Astrocyte (in vitro differentiated cells and primary cell): Measurements from ENCODE around the gene SPEM3. TPM values are rescaled to one million over a fixed set of nuclear protein-coding genes. Genes with fewer than 3 reads are reported as not detected.

ENCODE experiments used
- DNase-seq: peaks from one replicate; pipeline ENCODE4 v3.0.0-alpha.2; 2010; ENCODE audit warnings: low read depth
- FAIRE-seq: peaks from 2 replicates; lab custom pipeline; 2011; peaks lifted over from hg19 to GRCh38; lab: Jason Lieb, UNC
- H2AFZ ChIP-seq: 2 replicates; pipeline ENCODE4 v1.6.0; 2012; ENCODE audit warnings: low read depth, low read length, inconsistent platforms
- H3K27ac ChIP-seq: 2 replicates; pipeline ENCODE4 v1.5.1; 2011; ENCODE audit warnings: low read depth, low read length, inconsistent platforms
- H3K27me3 ChIP-seq: 2 replicates; pipeline ENCODE4 v1.6.0; 2011; ENCODE audit warnings: low read length, inconsistent platforms; ENCODE audit not compliant: insufficient read depth
- H3K36me3 ChIP-seq: 2 replicates; pipeline ENCODE4 v1.5.1; 2011; ENCODE audit warnings: low read length, inconsistent platforms; ENCODE audit not compliant: insufficient read depth
- H3K4me1 ChIP-seq: 2 replicates; pipeline ENCODE4 v1.5.1; 2011; ENCODE audit warnings: low read length, inconsistent platforms; ENCODE audit not compliant: insufficient read depth
- H3K4me2 ChIP-seq: 2 replicates; pipeline ENCODE4 v1.6.0; 2012; ENCODE audit warnings: low read length, inconsistent platforms
- H3K4me3 ChIP-seq: 2 replicates; pipeline ENCODE4 v1.5.1; 2011; ENCODE audit warnings: low read depth, mild to moderate bottlenecking, low read length, inconsistent platforms; ENCODE audit not compliant: insufficient read depth
- H3K79me2 ChIP-seq: 2 replicates; pipeline ENCODE4 v1.6.0; 2012; ENCODE audit warnings: mild to moderate bottlenecking, low read length, inconsistent platforms; ENCODE audit not compliant: insufficient read depth
- H3K9ac ChIP-seq: 2 replicates; pipeline ENCODE4 v1.6.0; 2012; ENCODE audit warnings: mild to moderate bottlenecking, low read length, inconsistent platforms
- H3K9me3 ChIP-seq: 2 replicates; pipeline ENCODE4 v1.5.1; 2012; ENCODE audit warnings: low read depth, mild to moderate bottlenecking, low read length, inconsistent platforms; ENCODE audit not compliant: insufficient read depth
- H4K20me1 ChIP-seq: 2 replicates; pipeline ENCODE4 v1.6.0; 2012; ENCODE audit warnings: low read length, inconsistent platforms; ENCODE audit not compliant: insufficient read depth
- H3K27ac Mint-ChIP-seq: one replicate; pipeline ENCODE4 v1.8.0; 2021; ENCODE audit warnings: mild to moderate bottlenecking, mixed read lengths; ENCODE audit not compliant: unreplicated experiment
- H3K27me3 Mint-ChIP-seq: one replicate; pipeline ENCODE4 v1.8.0; 2021; ENCODE audit warnings: low read depth, mixed read lengths; ENCODE audit not compliant: unreplicated experiment
- H3K36me3 Mint-ChIP-seq: one replicate; pipeline ENCODE4 v1.8.0; 2021; ENCODE audit warnings: low read depth, mixed read lengths; ENCODE audit not compliant: unreplicated experiment
- H3K4me1 Mint-ChIP-seq: one replicate; pipeline ENCODE4 v1.8.0; 2021; ENCODE audit warnings: low read depth, mixed read lengths; ENCODE audit not compliant: unreplicated experiment
- H3K4me3 Mint-ChIP-seq: one replicate; pipeline ENCODE4 v1.8.0; 2021; ENCODE audit warnings: mild to moderate bottlenecking, moderate library complexity, mixed read lengths; ENCODE audit not compliant: unreplicated experiment
- H3K9me3 Mint-ChIP-seq: one replicate; pipeline ENCODE4 v1.8.0; 2021; ENCODE audit warnings: mild to moderate bottlenecking, mixed read lengths; ENCODE audit not compliant: unreplicated experiment
- CTCF ChIP-seq: IDR thresholded peaks from 2 replicates; pipeline ENCODE4 v1.5.1; 2011; ENCODE audit warnings: low read depth, mild to moderate bottlenecking, inconsistent platforms, low read length, moderate library complexity; ENCODE audit not compliant: insufficient read depth
- EZH2 ChIP-seq: IDR thresholded peaks from 2 replicates; pipeline ENCODE4 v1.6.1; 2012; ENCODE audit warnings: mild to moderate bottlenecking, low read length, inconsistent platforms; ENCODE audit not compliant: insufficient read depth
- total RNA-seq: library from RNA; stranded (reverse); gene quantifications from 2 replicates; pipeline ENCODE4 v1.2.1, GENCODE V29; 2021

SPEM3 gene
- total RNA-seq, 1 donor from 2014 or later: not detected

- Mint-ChIP-seq H3K27ac (no peak overlapping the region), H3K27me3 (no peaks in the 10 kb centered on the region), H3K4me3 (no peak overlapping the region), H3K4me1 (peaks cover 8% of the 10 kb centered on the region), H3K36me3 (peaks cover 39% of the 10 kb centered on the region), H3K9me3 (no peaks in the 10 kb centered on the region)
- H3K4me3 ChIP-seq: no peak overlapping the region
- H3K27ac ChIP-seq: no peak overlapping the region
- TF ChIP-seq CTCF (no peak), EZH2 (no peak)
- H3K9me3 ChIP-seq: no peaks in the 10 kb centered on the region
- peaks cover 15% of the 10 kb centered on the region for H4K20me1 ChIP-seq
- H3K36me3 ChIP-seq: peaks cover 3% of the 10 kb centered on the region
- DNase-seq (no peak), FAIRE-seq (no peak)
- no peak overlapping the region for H3K9ac ChIP-seq
- peaks cover 8% of the 10 kb centered on the region for H3K4me1 ChIP-seq
- no peak overlapping the region for H2AFZ ChIP-seq
- no peak overlapping the region for H3K4me2 ChIP-seq
- H3K27me3 ChIP-seq: no peaks in the 10 kb centered on the region
- H3K79me2 ChIP-seq: peaks cover 5% of the 10 kb centered on the region
These were observed 17.3 kb upstream of the SPEM3 start for GRCh38 chr17:7411427-7411750.

GRCh38 chr17:7413346-7413985, 15.2 kb upstream of the SPEM3 start:
- Histone ChIP-seq H3K4me1 (peaks cover 8% of the 10 kb centered on the region), H3K27ac (no peak overlapping the region), H3K79me2 (no peaks in the 10 kb centered on the region), H3K4me3 (no peak overlapping the region), H3K36me3 (peaks cover 3% of the 10 kb centered on the region), H4K20me1 (peaks cover 13% of the 10 kb centered on the region), H3K9ac (no peak overlapping the region), H3K4me2 (peak overlapping the region; percentile 11), H3K27me3 (no peaks in the 10 kb centered on the region), H2AFZ (no peak overlapping the region), H3K9me3 (no peaks in the 10 kb centered on the region)
- peak; percentile 30 for DNase-seq
- Mint-ChIP-seq H3K27me3 (no peaks in the 10 kb centered on the region), H3K27ac (peak overlapping the region; percentile 34), H3K36me3 (peaks cover 43% of the 10 kb centered on the region), H3K4me1 (peaks cover 4% of the 10 kb centered on the region), H3K9me3 (no peaks in the 10 kb centered on the region), H3K4me3 (no peak overlapping the region)
- FAIRE-seq: no peak
- no peak for TF ChIP-seq CTCF
- TF ChIP-seq EZH2: no peak

GRCh38 chr17:7414837-7415236, 13.8 kb upstream of the SPEM3 start:
- Histone ChIP-seq H4K20me1 (peaks cover 24% of the 10 kb centered on the region), H3K9me3 (no peaks in the 10 kb centered on the region), H3K9ac (no peak overlapping the region), H3K79me2 (no peaks in the 10 kb centered on the region), H3K27ac (no peak overlapping the region), H3K4me2 (no peak overlapping the region), H3K4me1 (peaks cover 8% of the 10 kb centered on the region), H2AFZ (no peak overlapping the region), H3K4me3 (no peak overlapping the region), H3K36me3 (no peaks in the 10 kb centered on the region), H3K27me3 (no peaks in the 10 kb centered on the region)
- no peaks in the 10 kb centered on the region for H3K9me3 Mint-ChIP-seq
- FAIRE-seq (no peak), DNase-seq (no peak)
- no peak overlapping the region for H3K27ac Mint-ChIP-seq
- peaks cover 38% of the 10 kb centered on the region for H3K36me3 Mint-ChIP-seq
- peaks cover 4% of the 10 kb centered on the region for H3K4me1 Mint-ChIP-seq
- H3K4me3 Mint-ChIP-seq: no peak overlapping the region
- H3K27me3 Mint-ChIP-seq: no peaks in the 10 kb centered on the region
- TF ChIP-seq CTCF (no peak), EZH2 (no peak)
